ENCODE measurements around the gene FAM162A. TPM values are rescaled to one million over a fixed set of nuclear protein-coding genes. Genes with fewer than 3 reads are reported as not detected.

The FAM162A gene
- total RNA-seq, 1 experiment from 2014 or later, result 38.0 TPM

DNA sequence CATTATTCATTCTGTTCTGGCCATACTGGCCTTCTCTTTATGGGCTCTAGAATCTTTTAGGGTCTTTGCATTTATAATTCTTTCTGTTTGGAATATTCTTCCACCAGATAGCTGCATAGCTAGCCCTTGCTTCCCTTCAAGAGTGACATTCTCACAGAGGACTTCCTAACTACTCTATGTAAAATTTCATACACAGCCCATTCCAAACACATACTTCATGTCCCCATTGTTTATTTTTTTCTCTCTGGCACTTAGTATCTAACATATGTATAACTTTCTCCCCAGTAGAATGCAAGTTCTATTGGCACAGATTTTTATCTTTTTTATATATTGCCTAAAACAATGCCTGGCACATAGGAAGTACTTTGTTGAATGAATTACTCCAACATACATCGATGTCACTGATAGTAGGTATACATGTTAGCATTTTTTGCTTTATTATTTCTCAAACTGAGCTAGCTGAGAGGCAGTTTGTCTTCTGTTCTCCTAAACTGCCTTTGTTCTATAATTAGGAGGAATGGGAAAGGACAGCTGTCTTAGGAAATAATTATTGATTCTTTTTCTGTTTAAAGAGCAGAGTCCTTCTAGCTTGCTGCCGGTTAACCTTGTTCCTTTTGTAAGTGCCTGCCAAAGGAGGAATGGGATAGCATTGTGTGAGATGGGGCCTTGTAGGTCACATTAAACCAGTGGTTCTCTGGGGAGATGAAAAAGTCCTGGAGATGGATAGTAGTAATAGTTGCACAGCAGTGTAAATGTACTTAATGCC lies 7.9 kb downstream of the FAM162A start:
- Mint-ChIP-seq H3K4me1 (ENCODE audit: low read depth, unreplicated experiment) (no peaks in the 10 kb centered on the region), H3K27ac (ENCODE audit: unreplicated experiment) (no peak overlapping the region), H3K4me3 (ENCODE audit: low read depth, unreplicated experiment) (no peak overlapping the region), H3K36me3 (ENCODE audit: insufficient read depth, unreplicated experiment) (no peaks in the 10 kb centered on the region), H3K27me3 (ENCODE audit: unreplicated experiment) (no peaks in the 10 kb centered on the region), H3K9me3 (ENCODE audit: low read depth, unreplicated experiment) (no peaks in the 10 kb centered on the region)
- DNase-seq, result no peak
- no peak for TF ChIP-seq CTCF (IDR thresholded peaks at IDR 0.05; ENCODE audit: unreplicated experiment)
- CTCF ChIA-PET, result interaction anchor here (1.2 kb wide), 1 partner anchor 89 kb away, joined by 3 read pairs; no protein-coding TSS in a partner anchor
- intact Hi-C loops (cut with micrococcal nuclease; ENCODE audit: unreplicated experiment), result no loop called here
- no TSS peak for BruUV-seq (replicated peaks)

- peak; percentile 43 for TF ChIP-seq CTCF (IDR thresholded peaks at IDR 0.05; ENCODE audit: unreplicated experiment)
- CTCF ChIA-PET, result interaction anchor here (0.5 to 1.6 kb wide), 8 partner anchors 10 to 499 kb away, joined by 3 to 24 read pairs (median 3); partner anchors contain the start of genes FAM162A, MIX23, SLC15A2 and WDR5B
- Mint-ChIP-seq H3K27me3 (ENCODE audit: unreplicated experiment) (no peaks in the 10 kb centered on the region), H3K4me1 (ENCODE audit: low read depth, unreplicated experiment) (no peaks in the 10 kb centered on the region), H3K27ac (ENCODE audit: unreplicated experiment) (no peak overlapping the region), H3K9me3 (ENCODE audit: low read depth, unreplicated experiment) (no peaks in the 10 kb centered on the region), H3K36me3 (ENCODE audit: insufficient read depth, unreplicated experiment) (no peaks in the 10 kb centered on the region), H3K4me3 (ENCODE audit: low read depth, unreplicated experiment) (no peak overlapping the region)
- intact Hi-C loops (cut with micrococcal nuclease; ENCODE audit: unreplicated experiment), result no loop called here
- BruUV-seq (replicated peaks), result no TSS peak
- DNase-seq, result no peak
Measured at GRCh38 chr3:122392868-122393844, 9.2 kb downstream of the FAM162A start.

DNA sequence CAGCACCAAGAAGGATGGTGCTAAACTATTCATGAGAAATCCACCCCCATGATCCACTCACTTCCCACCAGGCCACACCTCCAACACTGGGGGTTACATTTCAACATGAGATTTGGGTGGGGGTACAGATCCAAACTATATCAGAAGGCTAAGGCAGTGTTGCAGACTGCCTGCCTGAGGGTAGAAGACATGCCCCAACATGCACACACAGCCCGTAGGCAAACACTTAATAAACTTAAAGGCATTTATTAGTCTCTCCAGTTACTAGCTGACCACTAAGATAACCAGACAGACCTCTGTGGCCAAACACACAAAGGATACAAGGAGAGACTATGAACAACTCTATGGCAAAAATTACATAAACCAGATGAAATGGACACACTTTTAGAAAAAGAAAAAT lies 10.2 kb downstream of the FAM162A start:
- no TSS peak for BruUV-seq (replicated peaks)
- intact Hi-C loops (cut with micrococcal nuclease; ENCODE audit: unreplicated experiment), result no loop called here
- no peak for TF ChIP-seq CTCF (IDR thresholded peaks at IDR 0.05; ENCODE audit: unreplicated experiment)

DNA sequence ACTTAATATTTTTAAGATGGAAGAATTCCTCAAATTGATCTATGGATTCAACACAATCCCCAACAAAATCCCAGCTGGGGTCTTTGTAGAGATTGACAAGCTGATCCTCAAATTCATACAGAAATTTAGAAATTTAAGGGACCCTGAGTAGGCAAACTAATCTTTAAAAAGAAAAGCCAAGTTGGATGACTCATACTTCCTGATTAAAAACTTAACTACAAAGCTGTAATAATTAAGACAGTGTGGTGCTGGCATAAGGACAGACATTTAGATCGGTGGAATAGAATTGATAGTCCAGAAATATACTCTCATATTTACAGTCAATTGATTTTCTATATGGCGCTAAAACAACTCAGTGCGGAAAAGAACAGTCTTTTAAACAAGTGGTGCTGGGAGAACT lies 11.6 kb downstream of the FAM162A start:
- DNase-seq, result no peak
- H3K27ac Mint-ChIP-seq (ENCODE audit: unreplicated experiment), result no peak overlapping the region
- H3K4me3 Mint-ChIP-seq (ENCODE audit: low read depth, unreplicated experiment), result no peak overlapping the region
- CTCF ChIA-PET, result interaction anchor here (1.3 kb wide), 1 partner anchor 12 kb away, joined by 6 read pairs; the partner anchor contains the start of gene FAM162A
- intact Hi-C loops (cut with micrococcal nuclease; ENCODE audit: unreplicated experiment), result no loop called here
- H3K9me3 Mint-ChIP-seq (ENCODE audit: low read depth, unreplicated experiment), result no peaks in the 10 kb centered on the region
- no TSS peak for BruUV-seq (replicated peaks)
- no peaks in the 10 kb centered on the region for H3K4me1 Mint-ChIP-seq (ENCODE audit: low read depth, unreplicated experiment)
- no peaks in the 10 kb centered on the region for H3K27me3 Mint-ChIP-seq (ENCODE audit: unreplicated experiment)
- H3K36me3 Mint-ChIP-seq (ENCODE audit: insufficient read depth, unreplicated experiment), result no peaks in the 10 kb centered on the region
- no peak for TF ChIP-seq CTCF (IDR thresholded peaks at IDR 0.05; ENCODE audit: unreplicated experiment)

More for the DNA sequence above, 10.2 kb downstream of the FAM162A start:
- CTCF ChIA-PET, result interaction anchor here (1.6 kb wide), 1 partner anchor 307 kb away, joined by 3 read pairs; no protein-coding TSS in a partner anchor
- H3K4me3 Mint-ChIP-seq (ENCODE audit: low read depth, unreplicated experiment), result no peak overlapping the region
- no peak for DNase-seq
- no peaks in the 10 kb centered on the region for H3K27me3 Mint-ChIP-seq (ENCODE audit: unreplicated experiment)
- H3K9me3 Mint-ChIP-seq (ENCODE audit: low read depth, unreplicated experiment), result no peaks in the 10 kb centered on the region
- H3K4me1 Mint-ChIP-seq (ENCODE audit: low read depth, unreplicated experiment), result no peaks in the 10 kb centered on the region
- no peaks in the 10 kb centered on the region for H3K36me3 Mint-ChIP-seq (ENCODE audit: insufficient read depth, unreplicated experiment)
- H3K27ac Mint-ChIP-seq (ENCODE audit: unreplicated experiment), result no peak overlapping the region
